HG03066 (cell line): Measurements from ENCODE around the gene FMN2.

Source experiments
- ATAC-seq: cut with Tn5 transposase; IDR thresholded peaks from one replicate; pipeline ENCODE4 v1.9.1; 2021; ENCODE audit warnings: low read depth; ENCODE audit not compliant: unreplicated experiment

Gene FMN2

DNA sequence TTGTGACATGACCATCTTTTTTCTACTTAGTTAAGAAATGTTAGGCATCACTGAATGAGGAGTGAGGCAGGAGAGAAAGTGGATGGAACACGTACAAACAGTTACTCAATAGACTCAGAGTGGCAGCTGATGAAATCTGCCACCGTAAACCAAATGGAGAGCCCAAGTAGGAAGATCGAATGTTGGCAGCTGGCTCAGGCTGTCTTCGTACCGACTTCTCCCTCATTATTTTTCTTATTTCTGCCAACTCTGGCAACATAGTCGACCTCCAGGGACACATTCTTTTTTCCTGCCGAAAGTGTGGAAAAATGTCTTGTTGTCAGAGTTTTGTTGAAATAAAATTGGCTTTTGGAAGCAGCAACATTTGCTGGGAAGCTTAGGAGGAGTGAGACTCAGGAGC is 377.0 kb downstream of the FMN2 start:
- ATAC-seq, result no peak

GRCh38 chr1:240474133-240474614 is 382.5 kb downstream of the FMN2 start:
- ATAC-seq, result peak; percentile 64

GRCh38 chr1:240475832-240476231 is 384.1 kb downstream of the FMN2 start:
- no peak for ATAC-seq

DNA sequence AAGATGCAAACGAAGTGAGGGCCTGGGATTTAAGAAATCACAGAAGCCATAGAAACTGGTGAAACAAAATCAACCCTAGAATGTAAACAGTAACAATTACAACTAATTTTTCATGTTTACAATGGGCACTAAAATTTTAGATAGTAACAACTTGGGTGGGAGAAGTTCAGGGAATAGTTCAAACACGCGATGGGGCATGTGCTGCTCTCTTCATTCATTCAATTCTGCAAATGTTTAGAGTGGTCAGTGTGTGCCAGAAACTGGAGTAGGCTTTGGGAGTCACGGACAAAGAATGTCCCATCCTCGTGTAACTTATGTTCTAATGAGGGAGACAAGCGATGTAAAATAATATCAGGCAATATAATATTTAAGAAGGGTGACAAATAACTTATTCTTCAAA is 386.9 kb downstream of the FMN2 start:
- ATAC-seq, result no peak

- no peak for ATAC-seq
Observed at GRCh38 chr1:240484804-240485443, 393.2 kb downstream of the FMN2 start.

DNA sequence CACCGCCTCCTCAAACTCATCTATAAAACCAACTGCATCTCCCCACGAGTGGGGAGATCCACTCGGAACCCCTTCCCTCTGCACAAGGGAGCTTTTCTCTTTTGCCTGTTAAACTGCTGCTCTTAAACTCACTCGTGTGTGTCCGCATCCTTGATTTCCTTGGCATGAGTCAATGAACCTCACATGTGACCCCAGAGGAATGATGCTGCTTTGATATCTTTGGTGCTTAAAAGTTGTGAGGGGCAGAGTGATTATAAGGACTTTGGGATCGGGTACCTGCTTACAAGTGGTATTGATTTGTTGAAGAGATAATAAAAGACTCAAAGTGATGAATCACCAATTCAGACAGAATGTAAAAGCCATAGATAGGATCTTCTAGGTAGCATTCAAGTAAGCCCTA is 394.9 kb downstream of the FMN2 start:
- ATAC-seq, result no peak

GRCh38 chr1:240487493-240487892 is 395.8 kb downstream of the FMN2 start:
- ATAC-seq, result no peak

DNA sequence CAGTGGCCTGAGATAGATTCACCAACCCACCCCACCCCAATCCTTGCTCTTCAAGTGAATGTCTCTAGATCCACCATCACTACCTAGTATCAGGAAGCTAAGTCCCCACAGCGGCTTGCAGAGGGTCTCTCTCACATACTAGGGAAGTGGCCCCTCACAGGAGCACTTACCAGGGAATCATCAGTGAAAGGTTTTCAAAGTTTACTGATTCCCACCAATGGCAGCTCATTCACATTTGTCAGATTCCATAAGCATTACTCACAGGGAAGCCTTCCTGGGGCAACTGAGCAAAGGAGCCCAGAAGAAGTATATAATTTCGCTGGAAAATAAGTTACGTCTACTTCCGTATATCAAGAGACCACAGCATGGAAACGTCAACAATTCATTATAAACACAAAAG is 399.5 kb downstream of the FMN2 start:
- ATAC-seq, result no peak

- ATAC-seq, result no peak
Observed at GRCh38 chr1:240491796-240492195, 400.1 kb downstream of the FMN2 start.

DNA sequence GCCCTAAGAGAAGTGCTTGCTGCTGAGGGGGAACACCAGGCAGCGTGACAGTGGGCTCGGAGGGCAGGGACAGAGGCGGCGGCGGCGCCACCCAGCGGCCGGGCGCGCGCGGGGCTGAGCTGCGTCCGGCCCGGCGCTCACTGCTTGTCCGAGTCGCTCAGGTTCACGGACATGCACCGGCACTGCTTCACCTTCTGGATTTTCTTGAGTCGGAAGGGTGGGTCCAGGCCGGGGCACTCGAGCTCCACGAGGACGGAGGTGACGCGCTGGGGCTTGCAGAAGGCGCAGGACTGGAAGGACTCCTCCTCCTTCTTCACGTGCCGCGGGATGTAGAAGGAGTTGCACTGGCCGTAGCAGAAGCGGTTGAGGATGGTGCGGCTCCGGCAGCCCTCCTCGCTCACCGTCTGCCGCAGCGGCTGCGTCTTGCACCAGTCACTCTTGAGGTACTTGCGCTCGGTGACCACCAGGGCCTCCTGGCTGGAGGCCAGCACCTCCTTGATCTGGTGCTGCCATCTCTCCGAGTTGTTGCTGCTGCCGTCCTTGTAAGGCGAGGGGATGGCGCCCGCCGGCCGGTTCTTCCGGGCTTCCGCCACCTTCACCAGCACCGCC is 401.3 kb downstream of the FMN2 start:
- ATAC-seq, result no peak

GRCh38 chr1:240495601-240496000 is 403.9 kb downstream of the FMN2 start:
- ATAC-seq, result no peak

DNA sequence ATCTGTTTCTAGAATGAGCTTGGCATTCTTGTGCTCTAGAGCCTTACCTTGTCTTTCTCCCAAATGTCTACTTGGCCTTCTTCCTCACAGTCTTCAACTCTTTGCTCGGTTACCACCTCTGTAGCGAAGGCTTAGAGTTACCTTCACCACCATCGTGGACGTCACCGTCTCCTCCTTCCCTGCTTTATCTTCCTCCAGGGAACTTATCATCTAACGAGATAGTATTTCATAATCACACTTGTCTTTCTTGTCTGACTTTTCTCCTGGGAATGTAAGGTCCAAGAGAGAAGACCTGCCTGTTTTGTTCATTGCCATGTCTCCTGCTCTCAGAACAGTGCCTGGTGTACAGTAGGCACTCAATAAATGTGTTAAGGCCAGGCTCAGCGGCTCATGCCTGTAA is 404.7 kb downstream of the FMN2 start:
- ATAC-seq, result no peak

- no peak for ATAC-seq
Observed at GRCh38 chr1:240496941-240497340, 405.3 kb downstream of the FMN2 start.

GRCh38 chr1:240497908-240498307 is 406.2 kb downstream of the FMN2 start:
- ATAC-seq, result no peak

DNA sequence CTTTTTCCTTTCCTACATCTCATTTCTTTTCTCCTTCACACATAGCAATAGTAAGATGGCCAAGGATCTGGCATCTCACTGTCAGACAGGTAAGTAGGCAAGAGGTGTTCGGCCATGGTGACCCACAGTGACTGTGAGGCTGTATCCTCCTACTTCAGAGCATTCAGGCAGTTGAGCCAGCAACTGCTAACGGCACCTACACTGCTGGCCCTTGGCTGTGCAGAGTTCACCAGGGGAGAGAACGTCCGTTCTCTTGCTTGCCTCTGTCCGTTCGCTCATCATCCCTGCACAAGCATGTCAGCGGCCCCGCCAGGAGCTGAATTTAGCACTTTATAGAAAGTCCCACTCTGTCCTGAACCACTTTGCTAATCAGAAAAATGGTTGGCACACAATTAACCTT is 406.7 kb downstream of the FMN2 start:
- no peak for ATAC-seq

GRCh38 chr1:240499012-240499411 is 407.3 kb downstream of the FMN2 start:
- no peak for ATAC-seq

DNA sequence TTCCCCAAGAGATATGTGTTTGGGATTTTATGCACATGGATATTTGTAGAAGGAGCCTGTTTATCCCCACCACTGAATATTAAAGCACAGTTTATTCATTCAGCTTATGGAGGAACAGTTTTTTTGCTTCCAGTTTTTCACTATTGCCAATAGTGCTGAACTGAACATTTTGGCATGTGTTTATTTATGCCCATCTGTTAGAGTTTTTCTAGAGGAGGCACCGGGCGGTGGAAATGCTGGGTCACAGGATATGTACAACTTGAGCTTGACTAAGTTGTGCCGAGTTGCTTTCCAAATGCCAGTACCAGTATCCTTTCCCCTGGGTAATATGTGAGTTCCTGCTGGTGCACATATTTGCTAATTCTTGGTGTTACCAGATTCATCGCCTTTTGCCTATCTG is 409.0 kb downstream of the FMN2 start:
- ATAC-seq, result no peak

- ATAC-seq, result no peak
Observed at GRCh38 chr1:240501115-240501514, 409.4 kb downstream of the FMN2 start.

DNA sequence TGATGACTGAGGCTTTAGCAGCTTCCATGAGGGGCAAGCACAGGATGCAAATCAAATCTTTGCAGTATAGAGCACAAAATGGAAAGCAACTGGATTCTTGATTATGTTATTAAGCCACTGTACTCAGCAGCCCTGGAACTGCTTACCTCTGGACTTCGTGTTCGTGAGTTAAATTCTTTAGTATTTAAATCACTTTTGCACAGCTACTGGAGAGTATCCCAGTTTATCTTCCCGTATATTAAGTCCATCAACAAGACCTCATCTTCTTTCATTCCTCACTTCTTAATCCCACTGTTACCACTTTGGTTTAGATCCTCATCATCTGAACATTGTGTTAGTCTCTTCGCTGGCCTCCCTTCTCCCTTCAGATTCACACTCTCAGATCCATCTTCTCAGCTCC is 411.4 kb downstream of the FMN2 start:
- no peak for ATAC-seq

DNA sequence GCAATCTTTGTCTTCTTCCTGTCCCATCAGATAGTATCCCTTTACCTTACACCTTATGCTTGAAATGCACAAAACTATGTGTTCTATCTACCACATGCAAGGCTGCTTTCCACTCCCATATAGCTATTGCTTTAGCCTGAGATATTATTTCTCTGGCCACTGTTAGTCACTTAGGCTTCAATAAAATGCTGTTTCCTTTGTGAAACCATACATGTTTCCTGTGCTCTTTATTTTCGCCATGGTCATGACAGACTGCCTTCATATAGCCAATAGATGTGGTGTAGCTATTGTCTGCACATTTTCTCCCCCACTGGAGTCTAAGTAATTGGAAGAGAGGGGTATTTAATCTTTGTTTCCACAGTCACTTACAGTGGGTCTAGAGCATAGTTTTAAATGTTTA is 411.9 kb downstream of the FMN2 start:
- ATAC-seq, result no peak

- ATAC-seq, result no peak
Observed at GRCh38 chr1:240506176-240506575, 414.5 kb downstream of the FMN2 start.

GRCh38 chr1:240508201-240508600 is 416.5 kb downstream of the FMN2 start:
- ATAC-seq, result no peak

GRCh38 chr1:240508950-240509349 is 417.3 kb downstream of the FMN2 start:
- no peak for ATAC-seq
